H1 (cell line): Measurements from ENCODE around the gene MBP. TPM values are rescaled to one million over a fixed set of nuclear protein-coding genes. Genes with fewer than 3 reads are reported as not detected.
"Not testable (repeated sequence)": the region's sequence is repeated elsewhere in the genome, so short reads cannot be mapped to it uniquely, and the experiment has no call there.

Source experiments
- CTCF ChIA-PET: fragments of 300-600 bp; sonication (Branson Sonifier 250); formaldehyde crosslinking; loops from one replicate; lab custom pipeline; 2021; ENCODE audit not compliant: partially characterized antibody; lab: Charles Lee
- POLR2A ChIA-PET: fragments of 300-600 bp; sonication (Branson Sonifier 250); formaldehyde crosslinking; loops from one replicate; lab custom pipeline; 2021; ENCODE audit warnings: inconsistent platforms; ENCODE audit not compliant: partially characterized antibody; lab: Charles Lee
- DNase-seq, 2 experiments: peaks; one replicate each; pipeline versions ENCODE4 v3.0.0 to v3.0.0-alpha.2; 2010 to 2022; ENCODE audit warnings: low spot score in 2 of 2, low read depth in 1 of 2, mixed read lengths in 1 of 2
- FAIRE-seq: peaks from 2 replicates; lab custom pipeline; 2011; peaks lifted over from hg19 to GRCh38; lab: Jason Lieb, UNC
- H2AFZ ChIP-seq: 2 replicates; pipeline ENCODE4 v1.8.1; 2012; ENCODE audit warnings: low read length, inconsistent platforms
- H2AK5ac ChIP-seq: 2 replicates; pipeline ENCODE4 v1.6.1; 2013; ENCODE audit warnings: low read depth, low read length
- H2BK120ac ChIP-seq: replicated peaks from 2 replicates; pipeline ENCODE3; 2013; ENCODE audit warnings: low read depth, low read length, inconsistent platforms
- H2BK12ac ChIP-seq: 2 replicates; pipeline ENCODE4 v1.6.1; 2013; ENCODE audit warnings: low read depth, low read length
- H2BK15ac ChIP-seq: 2 replicates; pipeline ENCODE4 v1.6.1; 2013; ENCODE audit warnings: low read length
- H2BK20ac ChIP-seq: 2 replicates; pipeline ENCODE4 v1.6.1; 2013; ENCODE audit warnings: low read length
- H2BK5ac ChIP-seq: 2 replicates; pipeline ENCODE4 v1.6.1; 2013; ENCODE audit warnings: low read depth, low read length
- H3K14ac ChIP-seq: 2 replicates; pipeline ENCODE4 v1.6.1; 2013; ENCODE audit warnings: inconsistent platforms; ENCODE audit not compliant: insufficient read length
- H3K18ac ChIP-seq: 2 replicates; pipeline ENCODE4 v1.6.1; 2013; ENCODE audit warnings: low read length; ENCODE audit errors: extremely low read depth
- H3K23ac ChIP-seq: 2 replicates; pipeline ENCODE4 v1.6.1; 2013; ENCODE audit warnings: inconsistent platforms; ENCODE audit not compliant: insufficient read length
- H3K23me2 ChIP-seq: 2 replicates; pipeline ENCODE4 v1.6.1; 2013; ENCODE audit warnings: low read depth, low read length
- H3K27ac ChIP-seq: 2 replicates; pipeline ENCODE4 v1.6.1; 2011; ENCODE audit warnings: low read depth, low read length, inconsistent platforms
- H3K27me3 ChIP-seq, 4 experiments: replicated peaks in 1 of 4; 1 replicate in 1 of 4; 2 replicates in 3 of 4; pipeline versions ENCODE4 v1.6.1 to v1.8.1; 2011 to 2013; ENCODE audit warnings: low read length in 3 of 4, mild to moderate bottlenecking in 3 of 4, inconsistent platforms in 2 of 4, mixed read lengths in 2 of 4, moderate library complexity in 1 of 4; ENCODE audit not compliant: control insufficient read depth in 3 of 4, insufficient read depth in 3 of 4; ENCODE audit errors: extremely low read depth in 1 of 4
- H3K36me3 ChIP-seq, 4 experiments: 2 replicates each; pipeline versions ENCODE4 v1.6.1 to v1.8.1; 2011 to 2013; ENCODE audit warnings: mild to moderate bottlenecking in 4 of 4, low read length in 3 of 4, moderate library complexity in 2 of 4, control low read depth in 1 of 4, inconsistent platforms in 1 of 4; ENCODE audit not compliant: insufficient read depth in 4 of 4, control insufficient read depth in 2 of 4
- H3K4ac ChIP-seq: replicated peaks from 2 replicates; pipeline ENCODE3; 2013; ENCODE audit warnings: low read length, low read depth, mixed read lengths, inconsistent platforms; ENCODE audit not compliant: insufficient read length
- H3K4me1 ChIP-seq, 4 experiments: replicated peaks in 1 of 4; 1 replicate in 1 of 4; 2 replicates in 3 of 4; pipeline versions ENCODE4 v1.6.1 to v1.8.1; 2011 to 2013; ENCODE audit warnings: low read length in 3 of 4, inconsistent platforms in 2 of 4, mixed read lengths in 1 of 4; ENCODE audit not compliant: insufficient read depth in 4 of 4, control insufficient read depth in 3 of 4
- H3K4me2 ChIP-seq, 2 experiments: 2 replicates each; pipeline versions ENCODE4 v1.6.1 to v1.8.1; 2011 to 2013; ENCODE audit warnings: low read depth in 2 of 2, low read length in 2 of 2, control low read depth in 1 of 2, inconsistent platforms in 1 of 2, mild to moderate bottlenecking in 1 of 2; ENCODE audit not compliant: insufficient read depth in 1 of 2
- H3K4me3 ChIP-seq, 4 experiments: fragments of 200-600, 300-600 bp in 1 of 4; sonication (generic), shearing (Covaris generic), sonication (Bioruptor Twin) in 1 of 4; 2 replicates each; pipeline versions ENCODE4 v1.5.1 to v1.8.1; 2011 to 2016; ENCODE audit warnings: low read length in 4 of 4, low read depth in 3 of 4, control low read depth in 2 of 4, inconsistent platforms in 2 of 4, mild to moderate bottlenecking in 2 of 4, mixed read lengths in 1 of 4, moderate library complexity in 1 of 4; ENCODE audit not compliant: insufficient read depth in 2 of 4; ENCODE audit errors: extremely low read depth in 1 of 4
- H3K56ac ChIP-seq: replicated peaks from 2 replicates; pipeline ENCODE3; 2013; ENCODE audit warnings: low read depth, mild to moderate bottlenecking, mixed read lengths, low read length, inconsistent platforms; ENCODE audit not compliant: insufficient read length
- H3K79me1 ChIP-seq: 2 replicates; pipeline ENCODE4 v1.6.1; 2013; ENCODE audit warnings: low read depth, low read length, control low read depth
- H3K79me2 ChIP-seq, 2 experiments: 2 replicates each; pipeline versions ENCODE4 v1.6.1 to v1.8.1; 2012 to 2013; ENCODE audit warnings: low read length in 2 of 2, mild to moderate bottlenecking in 2 of 2, inconsistent platforms in 1 of 2; ENCODE audit not compliant: insufficient read depth in 2 of 2, control insufficient read depth in 1 of 2
- H3K9ac ChIP-seq, 4 experiments: replicated peaks in 1 of 4; 1 replicate in 1 of 4; 2 replicates in 3 of 4; pipeline versions ENCODE4 v1.6.1 to v1.8.1; 2011 to 2013; ENCODE audit warnings: low read depth in 3 of 4, low read length in 3 of 4, control low read depth in 2 of 4, mild to moderate bottlenecking in 2 of 4, moderate library complexity in 2 of 4, inconsistent platforms in 1 of 4; ENCODE audit errors: extremely low read depth in 1 of 4
- H3K9me3 ChIP-seq, 2 experiments: 2 replicates each; pipeline versions ENCODE4 v1.6.1 to v1.8.1; 2012 to 2013; ENCODE audit warnings: mild to moderate bottlenecking in 2 of 2, moderate library complexity in 2 of 2, control low read depth in 1 of 2, inconsistent platforms in 1 of 2, low read depth in 1 of 2, low read length in 1 of 2, mixed read lengths in 1 of 2; ENCODE audit not compliant: insufficient read depth in 2 of 2
- H4K20me1 ChIP-seq, 2 experiments: replicated peaks in 1 of 2; 2 replicates each; pipeline versions ENCODE3 to v1.8.1; 2011 to 2013; ENCODE audit warnings: inconsistent platforms in 2 of 2, low read length in 2 of 2, mild to moderate bottlenecking in 1 of 2; ENCODE audit not compliant: insufficient read depth in 2 of 2, control insufficient read depth in 1 of 2
- H4K5ac ChIP-seq: 2 replicates; pipeline ENCODE4 v1.6.1; 2013; ENCODE audit warnings: low read length, low read depth, mixed read lengths, inconsistent platforms; ENCODE audit not compliant: insufficient read length
- H4K8ac ChIP-seq: 2 replicates; pipeline ENCODE4 v1.8.0; 2013; ENCODE audit warnings: mild to moderate bottlenecking, moderate library complexity, low read length, inconsistent platforms; ENCODE audit not compliant: insufficient read depth; ENCODE audit errors: extremely low read depth
- H4K91ac ChIP-seq: replicated peaks from 2 replicates; pipeline ENCODE3; 2013; ENCODE audit warnings: low read length, mixed read lengths, inconsistent platforms; ENCODE audit not compliant: insufficient read length
- polyA plus RNA-seq, 7 experiments: library from polyadenylated mRNA; depleted of rRNA in 3 of 7; stranded (reverse) in 5 of 7; unstranded in 2 of 7; fragments of >200 nt in 5 of 7; fragments of 200-250 nt in 2 of 7; gene quantifications; 1 replicate in 5 of 7; 2 replicates in 1 of 7; 4 replicates in 1 of 7; pipeline versions ENCODE4 v1.2.1 to v1.2.3, GENCODE V29; 2011 to 2013; ENCODE audit warnings: missing spikeins in 2 of 7, mixed read lengths in 2 of 7
- total RNA-seq: library from RNA; stranded (reverse); fragmentation: NEBNext Ultra II Directional; extraction: Animal tissue kit (Norgen Biotek cat#: 25700); gene quantifications from 2 replicates; pipeline ENCODE4 v1.2.1, GENCODE V29; 2021

MBP gene
- total and polyA plus RNA-seq, 2 of the 8 experiments (the other 6 are each of a cell fraction or from before 2014, with no cell fraction given), result 7.7 to 19.2 TPM

- Histone ChIP-seq H4K5ac (peak overlapping the region; percentile 89), H2BK120ac (peak overlapping the region; percentile 45), H2BK20ac (peak overlapping the region; percentile 100), H2BK5ac (peak overlapping the region; percentile 98), H3K23ac (peak overlapping the region; percentile 93), H3K56ac (peak overlapping the region; percentile 63), H3K4me3 (peak overlapping the region in 1 of 4 experiments; percentile 40; a peak in 1 of 8 replicates), H3K4me2 (peak overlapping the region; percentile 60 to 80; a peak in 2 of 4 replicates), H2AK5ac (peak overlapping the region; percentile 99; the same call in 1 of the 2 replicates), H3K27ac (peak overlapping the region; percentile 39; the same call in 1 of the 2 replicates), H2BK12ac (peak overlapping the region; percentile 97), H3K4me1 (peaks cover 4 to 27% (median 20%) of the 10 kb centered on the region in 4 experiments), H3K18ac (peak overlapping the region; percentile 98), H2BK15ac (peak overlapping the region; percentile 66; the same call in 1 of the 2 replicates), H4K91ac (peak overlapping the region; percentile 78)
- H3K23me2 ChIP-seq, DNase-seq, H4K20me1 ChIP-seq, H3K9me3 ChIP-seq, H3K79me2 ChIP-seq, H3K27me3 ChIP-seq, H4K8ac ChIP-seq, H3K9ac ChIP-seq, H3K4ac ChIP-seq, H2AFZ ChIP-seq, H3K79me1 ChIP-seq, H3K14ac ChIP-seq, H3K36me3 ChIP-seq: not testable (repeated sequence)
- FAIRE-seq, result peak; percentile 100
- POLR2A ChIA-PET, result interaction anchor here (0.7 to 3.1 kb wide), 5 partner anchors 9 to 29 kb away, joined by 3 to 14 read pairs (median 10); no protein-coding TSS in a partner anchor
- CTCF ChIA-PET, result interaction anchor here (0.8 to 5.4 kb wide), 5 partner anchors 8 to 55 kb away, joined by 3 to 73 read pairs (median 4); no protein-coding TSS in a partner anchor
Observed at GRCh38 chr18:76967299-76967698, 165.3 kb downstream of the MBP start.
